ENCODE data around the gene CSH1.
"Not testable (repeated sequence)": the region's sequence is repeated elsewhere in the genome, so short reads cannot be mapped to it uniquely, and the experiment has no call there.

CSH1 gene

GRCh38 chr17:63907161-63907778 is 10.9 kb upstream of the CSH1 start:
- H3K36me3 ChIP-seq; H3K4me1 ChIP-seq; H3K27me3 ChIP-seq; H3K4me3 ChIP-seq (ENCODE audit: low read depth, low read length); H3K9me3 ChIP-seq: not testable (repeated sequence)
- DNase-seq, result peak; percentile 36
- TF ChIP-seq, protein P1, sequence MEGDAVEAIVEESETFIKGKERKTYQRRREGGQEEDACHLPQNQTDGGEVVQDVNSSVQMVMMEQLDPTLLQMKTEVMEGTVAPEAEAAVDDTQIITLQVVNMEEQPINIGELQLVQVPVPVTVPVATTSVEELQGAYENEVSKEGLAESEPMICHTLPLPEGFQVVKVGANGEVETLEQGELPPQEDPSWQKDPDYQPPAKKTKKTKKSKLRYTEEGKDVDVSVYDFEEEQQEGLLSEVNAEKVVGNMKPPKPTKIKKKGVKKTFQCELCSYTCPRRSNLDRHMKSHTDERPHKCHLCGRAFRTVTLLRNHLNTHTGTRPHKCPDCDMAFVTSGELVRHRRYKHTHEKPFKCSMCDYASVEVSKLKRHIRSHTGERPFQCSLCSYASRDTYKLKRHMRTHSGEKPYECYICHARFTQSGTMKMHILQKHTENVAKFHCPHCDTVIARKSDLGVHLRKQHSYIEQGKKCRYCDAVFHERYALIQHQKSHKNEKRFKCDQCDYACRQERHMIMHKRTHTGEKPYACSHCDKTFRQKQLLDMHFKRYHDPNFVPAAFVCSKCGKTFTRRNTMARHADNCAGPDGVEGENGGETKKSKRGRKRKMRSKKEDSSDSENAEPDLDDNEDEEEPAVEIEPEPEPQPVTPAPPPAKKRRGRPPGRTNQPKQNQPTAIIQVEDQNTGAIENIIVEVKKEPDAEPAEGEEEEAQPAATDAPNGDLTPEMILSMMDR (IDR thresholded peaks at IDR 0.05; ENCODE audit: low read depth, low read length), result peak; percentile 42

- not testable (repeated sequence) for DNase-seq; H3K9me3 ChIP-seq; H3K4me1 ChIP-seq; H3K4me3 ChIP-seq (ENCODE audit: low read depth, low read length); H3K36me3 ChIP-seq; H3K27me3 ChIP-seq
Observed at GRCh38 chr17:63904796-63905195, 8.4 kb upstream of the CSH1 start.

- not testable (repeated sequence) for H3K27me3 ChIP-seq; H3K4me1 ChIP-seq; H3K4me3 ChIP-seq (ENCODE audit: low read depth, low read length); H3K36me3 ChIP-seq; H3K9me3 ChIP-seq
- TF ChIP-seq, protein P1 (IDR thresholded peaks at IDR 0.05; ENCODE audit: low read depth, low read length), result peak; percentile 45
- DNase-seq, result peak; percentile 33
Observed at GRCh38 chr17:63903787-63904201, 7.4 kb upstream of the CSH1 start.

- not testable (repeated sequence) for H3K36me3 ChIP-seq; DNase-seq; H3K4me3 ChIP-seq (ENCODE audit: low read depth, low read length); H3K27me3 ChIP-seq; H3K9me3 ChIP-seq; H3K4me1 ChIP-seq
Observed at GRCh38 chr17:63901971-63902370, 5.6 kb upstream of the CSH1 start.

DNA sequence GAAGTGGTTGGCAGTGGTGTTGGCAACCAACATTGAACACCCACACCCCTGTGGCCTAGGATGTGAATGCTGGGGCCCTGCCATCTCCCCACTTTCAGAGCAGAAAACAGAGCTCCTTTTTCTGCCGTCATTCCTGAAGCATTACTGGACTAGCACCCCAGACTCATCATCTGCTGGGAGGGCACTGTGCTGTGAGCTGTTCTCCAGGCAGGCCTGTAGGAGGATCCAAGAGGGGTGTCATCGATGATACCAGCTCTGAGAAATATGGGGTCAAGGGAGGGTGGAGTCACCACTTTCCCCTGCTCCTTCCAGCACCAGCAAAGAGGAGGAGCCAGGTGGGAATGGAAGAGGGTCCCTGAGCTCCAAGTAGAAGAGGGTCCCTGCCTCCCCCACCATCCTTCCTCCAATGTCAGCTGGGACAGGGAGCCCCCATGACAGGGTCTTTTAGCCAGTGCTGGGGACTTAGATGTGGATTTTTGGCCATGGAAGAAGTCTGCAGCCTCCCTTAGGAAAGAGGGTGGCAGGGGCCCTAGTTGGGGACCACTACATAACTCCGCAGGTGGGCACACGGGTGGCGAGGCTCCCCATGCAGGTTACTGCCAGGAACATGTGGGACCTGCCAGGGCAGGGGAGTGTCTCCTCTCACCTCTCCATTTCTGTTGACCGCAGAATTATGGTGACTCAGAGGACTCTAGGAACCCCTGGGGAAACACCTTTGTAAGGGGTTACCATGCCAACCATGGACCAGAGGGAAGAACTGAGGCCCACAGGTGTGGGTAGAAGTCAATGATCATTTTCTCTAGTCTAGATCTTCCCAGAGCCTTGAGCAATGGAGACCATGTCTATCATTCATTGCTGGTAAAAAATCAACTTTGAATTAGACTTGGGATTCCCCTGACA is 2.8 kb upstream of the CSH1 start:
- DNase-seq; H3K4me1 ChIP-seq; H3K36me3 ChIP-seq; H3K27me3 ChIP-seq; H3K4me3 ChIP-seq (ENCODE audit: low read depth, low read length); H3K9me3 ChIP-seq: not testable (repeated sequence)

DNA sequence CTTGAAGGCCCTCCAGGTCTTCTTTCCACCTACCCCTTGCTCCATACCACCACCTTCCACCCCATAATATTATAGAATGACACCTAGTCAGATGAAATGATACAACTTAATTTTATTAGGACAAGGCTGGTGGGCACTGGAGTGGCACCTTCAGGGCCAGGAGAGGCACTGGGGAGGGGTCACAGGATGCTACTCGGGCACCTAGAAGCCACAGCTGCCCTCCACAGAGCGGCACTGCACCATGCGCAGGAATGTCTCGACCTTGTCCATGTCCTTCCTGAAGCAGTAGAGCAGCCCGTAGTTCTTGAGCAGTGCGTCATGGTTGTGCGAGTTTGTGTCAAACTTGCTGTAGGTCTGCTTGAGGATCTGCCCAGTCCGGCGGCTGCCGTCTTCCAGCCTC is 1.6 kb downstream of the CSH1 start:
- H3K36me3 ChIP-seq; H3K27me3 ChIP-seq; H3K9me3 ChIP-seq; DNase-seq; H3K4me3 ChIP-seq (ENCODE audit: low read depth, low read length); H3K4me1 ChIP-seq: not testable (repeated sequence)

DNA sequence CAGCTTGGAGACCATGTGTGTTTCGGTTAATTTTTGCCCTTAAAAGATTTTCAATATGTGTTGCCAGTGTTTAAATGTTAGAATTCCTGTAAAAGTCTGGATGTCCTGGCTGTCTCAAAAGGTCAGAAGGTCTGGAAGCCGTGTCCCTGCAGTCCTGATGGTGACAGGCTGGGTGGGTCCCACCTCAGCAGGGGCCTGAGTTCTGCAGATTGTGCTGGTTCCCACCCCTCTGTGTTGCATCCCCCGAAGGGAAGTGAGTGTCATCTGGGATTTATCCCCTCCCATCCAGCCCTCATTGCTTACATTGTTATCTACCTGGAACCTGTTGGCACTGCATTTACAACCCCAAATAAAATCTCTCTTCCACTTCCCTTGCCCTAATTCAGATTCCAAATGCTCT is 2.4 kb downstream of the CSH1 start:
- not testable (repeated sequence) for H3K4me1 ChIP-seq; H3K36me3 ChIP-seq; DNase-seq; H3K4me3 ChIP-seq (ENCODE audit: low read depth, low read length); H3K27me3 ChIP-seq; H3K9me3 ChIP-seq

DNA sequence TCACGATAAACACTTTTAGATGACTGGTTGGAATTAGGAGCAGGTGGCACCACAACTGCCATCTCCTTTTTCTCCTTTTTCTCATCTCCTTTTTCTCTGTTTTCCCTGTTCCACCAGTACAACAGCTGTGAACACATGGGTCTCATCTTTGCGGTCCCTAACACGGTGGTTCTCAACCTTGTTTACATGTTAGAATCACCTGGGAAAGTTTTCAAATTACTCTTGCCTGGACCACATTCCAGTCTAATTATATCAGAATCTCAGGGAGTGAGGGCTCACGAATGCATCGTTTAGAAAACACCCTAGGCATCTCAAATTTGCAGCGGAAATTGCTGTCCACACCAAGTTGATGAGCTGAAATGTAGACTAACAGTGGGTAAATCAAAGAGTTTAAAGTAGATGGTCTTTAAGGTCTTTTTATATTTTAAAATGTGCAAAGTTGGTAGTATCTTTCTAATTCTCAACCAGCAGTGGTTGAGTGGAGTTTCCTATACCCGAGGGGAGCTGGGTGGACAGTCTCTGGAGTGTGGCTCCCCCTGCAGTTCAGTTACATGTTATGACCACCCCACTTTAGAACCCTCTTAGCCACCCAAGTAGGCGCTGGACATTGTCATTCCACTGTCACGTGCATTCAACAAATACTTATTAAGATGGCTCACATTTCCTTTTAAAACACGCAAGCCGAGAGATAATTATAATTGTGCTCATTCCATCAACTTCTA is 3.9 kb downstream of the CSH1 start:
- not testable (repeated sequence) for H3K36me3 ChIP-seq; H3K4me3 ChIP-seq (ENCODE audit: low read depth, low read length); H3K27me3 ChIP-seq; H3K9me3 ChIP-seq; H3K4me1 ChIP-seq
- DNase-seq, result peak; percentile 49
- TF ChIP-seq, protein P1 (IDR thresholded peaks at IDR 0.05; ENCODE audit: low read depth, low read length), result peak; percentile 56
